Smooth muscle cell (in vitro differentiated cells): Measurements from ENCODE around the gene LMNB1. TPM values are rescaled to one million over a fixed set of nuclear protein-coding genes. Genes with fewer than 3 reads are reported as not detected.

Source experiments
- DNase-seq: peaks from one replicate; lab custom pipeline; 2025; ENCODE audit not compliant: unreplicated experiment; lab: John Stamatoyannopoulos, UW
- H2AFZ ChIP-seq: fragments of 200-600 bp; sonication (generic); 2 replicates; pipeline ENCODE4 v1.6.0; 2016; ENCODE audit warnings: antibody characterized with exemption, low read depth, mild to moderate bottlenecking
- H3F3A ChIP-seq: fragments of 200-600 bp; sonication (generic); 2 replicates; pipeline ENCODE4 v1.6.0; 2017; ENCODE audit warnings: antibody characterized with exemption, low read depth
- H3K27ac ChIP-seq: fragments of 200-600 bp; sonication (generic); 2 replicates; pipeline ENCODE4 v1.5.1; 2016; ENCODE audit warnings: low read depth, mild to moderate bottlenecking
- H3K27me3 ChIP-seq: fragments of 200-600 bp; sonication (generic); 2 replicates; pipeline ENCODE4 v1.6.1; 2016; ENCODE audit warnings: low read depth, mild to moderate bottlenecking
- H3K36me3 ChIP-seq: fragments of 200-600 bp; sonication (generic); 2 replicates; pipeline ENCODE4 v1.5.1; 2016; ENCODE audit warnings: low read depth
- H3K4me1 ChIP-seq: fragments of 200-600 bp; sonication (generic); 2 replicates; pipeline ENCODE4 v1.5.1; 2016; ENCODE audit warnings: low read depth
- H3K4me2 ChIP-seq: fragments of 200-600 bp; sonication (generic); 2 replicates; pipeline ENCODE4 v1.6.0; 2016; ENCODE audit warnings: mild to moderate bottlenecking
- H3K4me3 ChIP-seq: fragments of 200-600 bp; sonication (generic); 2 replicates; pipeline ENCODE4 v1.5.1; 2016; ENCODE audit warnings: mild to moderate bottlenecking
- H3K79me2 ChIP-seq: fragments of 200-600 bp; sonication (generic); 2 replicates; pipeline ENCODE4 v1.6.0; 2016; ENCODE audit warnings: low read depth, mild to moderate bottlenecking
- H3K9ac ChIP-seq: fragments of 200-600 bp; sonication (generic); 2 replicates; pipeline ENCODE4 v1.6.0; 2016; ENCODE audit warnings: low read depth
- H3K9me3 ChIP-seq: fragments of 200-600 bp; sonication (generic); replicated peaks from 2 replicates; pipeline ENCODE4 v1.5.1; 2016; ENCODE audit warnings: low read depth
- H4K20me1 ChIP-seq: fragments of 200-600 bp; sonication (generic); 2 replicates; pipeline ENCODE4 v1.6.0; 2016; ENCODE audit warnings: low read depth
- WGBS: methylation state at CpG from one replicate; pipeline ENCODE4 v1.1.7; 2016; ENCODE audit warnings: low lambda C conversion rate; 5-methylcytosine and 5-hydroxymethylcytosine counted together
- polyA plus RNA-seq: library from polyadenylated mRNA; unstranded; fragments of >200 nt; fragmentation: Nextera tagmentation; extraction: Ambion mirVana; gene quantifications from 2 replicates; pipeline ENCODE4 v1.2.1, GENCODE V29; 2016
- total RNA-seq: library from RNA; depleted of rRNA; stranded (reverse); fragments of >200 nt; gene quantifications from 2 replicates; pipeline ENCODE4 v1.2.3, GENCODE V29; 2014
- TF ChIP-seq, protein P1 (sequence below): fragments of 200-600 bp; sonication (generic); IDR thresholded peaks from 2 replicates; pipeline ENCODE4 v1.5.1; 2017; ENCODE audit warnings: borderline replicate concordance, mild to moderate bottlenecking, antibody characterized with exemption; ENCODE audit not compliant: insufficient read depth, poor library complexity, severe bottlenecking

The LMNB1 gene
- total and polyA plus RNA-seq, 2 experiments from 2014 or later: 8.4 to 32.5 TPM

GRCh38 chr5:126848253-126848652 is 71.3 kb downstream of the LMNB1 start:
- H3K79me2 ChIP-seq: no peaks in the 10 kb centered on the region
- TF ChIP-seq, protein P1, sequence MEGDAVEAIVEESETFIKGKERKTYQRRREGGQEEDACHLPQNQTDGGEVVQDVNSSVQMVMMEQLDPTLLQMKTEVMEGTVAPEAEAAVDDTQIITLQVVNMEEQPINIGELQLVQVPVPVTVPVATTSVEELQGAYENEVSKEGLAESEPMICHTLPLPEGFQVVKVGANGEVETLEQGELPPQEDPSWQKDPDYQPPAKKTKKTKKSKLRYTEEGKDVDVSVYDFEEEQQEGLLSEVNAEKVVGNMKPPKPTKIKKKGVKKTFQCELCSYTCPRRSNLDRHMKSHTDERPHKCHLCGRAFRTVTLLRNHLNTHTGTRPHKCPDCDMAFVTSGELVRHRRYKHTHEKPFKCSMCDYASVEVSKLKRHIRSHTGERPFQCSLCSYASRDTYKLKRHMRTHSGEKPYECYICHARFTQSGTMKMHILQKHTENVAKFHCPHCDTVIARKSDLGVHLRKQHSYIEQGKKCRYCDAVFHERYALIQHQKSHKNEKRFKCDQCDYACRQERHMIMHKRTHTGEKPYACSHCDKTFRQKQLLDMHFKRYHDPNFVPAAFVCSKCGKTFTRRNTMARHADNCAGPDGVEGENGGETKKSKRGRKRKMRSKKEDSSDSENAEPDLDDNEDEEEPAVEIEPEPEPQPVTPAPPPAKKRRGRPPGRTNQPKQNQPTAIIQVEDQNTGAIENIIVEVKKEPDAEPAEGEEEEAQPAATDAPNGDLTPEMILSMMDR: no peak
- no peak overlapping the region for H2AFZ ChIP-seq
- H3K4me1 ChIP-seq: peaks cover 30% of the 10 kb centered on the region
- 86% methylated on average over 8 of the region's 8 CpGs for WGBS
- no peaks in the 10 kb centered on the region for H3K36me3 ChIP-seq
- peaks cover 13% of the 10 kb centered on the region for H3K27me3 ChIP-seq
- no peak for DNase-seq
- no peak overlapping the region for H3K9ac ChIP-seq
- H3K9me3 ChIP-seq: no peaks in the 10 kb centered on the region
- H3K27ac ChIP-seq: no peak overlapping the region
- no peaks in the 10 kb centered on the region for H4K20me1 ChIP-seq
- H3F3A ChIP-seq: no peaks in the 10 kb centered on the region
- no peak overlapping the region for H3K4me3 ChIP-seq
- peak overlapping the region; percentile 60 for H3K4me2 ChIP-seq

- DNase-seq: no peak
- Histone ChIP-seq H3F3A (no peaks in the 10 kb centered on the region), H3K79me2 (no peaks in the 10 kb centered on the region), H4K20me1 (no peaks in the 10 kb centered on the region), H3K4me2 (peak overlapping the region; percentile 60), H3K4me3 (no peak overlapping the region), H3K27ac (no peak overlapping the region), H3K27me3 (peaks cover 6% of the 10 kb centered on the region), H3K9me3 (no peaks in the 10 kb centered on the region), H3K9ac (no peak overlapping the region), H3K36me3 (no peaks in the 10 kb centered on the region), H2AFZ (no peak overlapping the region), H3K4me1 (peaks cover 30% of the 10 kb centered on the region)
- TF ChIP-seq, protein P1: no peak
- 18% methylated on average over 3 of the region's 3 CpGs for WGBS
These were observed 72.3 kb downstream of the LMNB1 start for GRCh38 chr5:126849101-126849678.

GRCh38 chr5:126851501-126852011 is 74.6 kb downstream of the LMNB1 start:
- H3K27me3 ChIP-seq: no peaks in the 10 kb centered on the region
- H3K9ac ChIP-seq: no peak overlapping the region
- no peak overlapping the region for H3K4me2 ChIP-seq
- no peaks in the 10 kb centered on the region for H3K79me2 ChIP-seq
- TF ChIP-seq, protein P1: no peak
- WGBS: 92% methylated on average over 14 of the region's 14 CpGs
- H3F3A ChIP-seq: peaks cover 1% of the 10 kb centered on the region
- DNase-seq: no peak
- H3K9me3 ChIP-seq: no peaks in the 10 kb centered on the region
- H3K4me3 ChIP-seq: no peak overlapping the region
- no peaks in the 10 kb centered on the region for H3K36me3 ChIP-seq
- H3K27ac ChIP-seq: no peak overlapping the region
- H2AFZ ChIP-seq: no peak overlapping the region
- H3K4me1 ChIP-seq: peaks cover 23% of the 10 kb centered on the region
- no peaks in the 10 kb centered on the region for H4K20me1 ChIP-seq

DNA sequence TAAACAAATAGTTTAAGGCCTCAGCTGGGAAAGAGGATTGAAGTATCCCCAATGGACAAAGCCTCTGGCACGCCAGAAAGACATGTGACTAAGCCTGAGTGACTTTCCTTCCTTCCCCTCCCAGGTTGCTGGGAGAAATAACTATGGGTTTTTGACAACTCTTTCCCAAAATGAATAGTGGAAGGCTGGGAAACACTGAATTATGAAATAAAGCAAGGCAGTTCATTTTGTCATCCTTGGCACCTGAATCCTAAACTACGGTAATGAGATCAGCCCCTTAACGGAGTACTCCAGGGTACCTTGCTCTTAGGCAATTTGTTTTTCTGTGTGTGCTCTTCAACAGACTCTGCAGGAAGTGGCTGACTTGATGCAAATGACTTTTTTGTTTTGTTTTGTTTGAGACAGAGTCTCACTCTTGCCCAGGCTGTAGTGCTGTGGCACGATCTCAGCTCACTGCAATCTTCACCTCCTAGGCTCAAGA is 75.2 kb downstream of the LMNB1 start:
- Histone ChIP-seq H4K20me1 (no peaks in the 10 kb centered on the region), H3K27ac (no peak overlapping the region), H3K27me3 (no peaks in the 10 kb centered on the region), H3K9me3 (no peaks in the 10 kb centered on the region), H3K4me2 (no peak overlapping the region), H3K4me3 (no peak overlapping the region), H3K79me2 (no peaks in the 10 kb centered on the region), H3F3A (peaks cover 6% of the 10 kb centered on the region), H3K4me1 (peaks cover 17% of the 10 kb centered on the region), H3K36me3 (no peaks in the 10 kb centered on the region), H3K9ac (no peak overlapping the region), H2AFZ (no peak overlapping the region)
- DNase-seq: no peak
- WGBS: 83% methylated on average over 4 of the region's 4 CpGs
- TF ChIP-seq, protein P1: no peak
